K562 (cell line): Measurements from ENCODE around the gene TMEM92. TPM values are rescaled to one million over a fixed set of nuclear protein-coding genes. Genes with fewer than 3 reads are reported as not detected.

ENCODE experiments used
- ATAC-seq: fragments of 200-7000 bp; cut with Tn5 transposase; 3 replicates; pipeline ENCODE4 v1.9.1; 2020; ENCODE audit warnings: moderate library complexity
- BruUV-seq: library from RNA; stranded (reverse); fragments of 400-500 nt; replicated peaks from 2 replicates; lab custom pipeline; 2021; lab: Mats Ljungman, UMichigan
- CTCF ChIA-PET: fragments of 300-600 bp; formaldehyde crosslinking; extraction: SDS; loops from one replicate; lab custom pipeline; 2021; ENCODE audit warnings: low intra/inter-chr PET ratio; lab: Yijun Ruan, JAX
- POLR2A ChIA-PET: fragments of 300-600, 350-650 bp; sonication (Branson Sonifier 250); formaldehyde crosslinking; extraction: SDS; loops from one replicate; lab custom pipeline; 2021; ENCODE audit warnings: antibody characterized with exemption, inconsistent platforms; lab: Yijun Ruan, JAX
- DNase-seq, 4 experiments: peaks; one replicate each; pipeline versions ENCODE4 v3.0.0 to v3.0.0-alpha.2; 2011 to 2018; ENCODE audit warnings: low spot score in 3 of 4, mixed read lengths in 3 of 4; ENCODE audit errors: extremely low read depth in 1 of 4
- FAIRE-seq: peaks from 2 replicates; lab custom pipeline; 2011; peaks lifted over from hg19 to GRCh38; lab: Jason Lieb, UNC
- H2AFZ ChIP-seq: 2 replicates; pipeline ENCODE4 v1.6.0; 2011; ENCODE audit warnings: low read depth, low read length, control low read depth, inconsistent platforms
- H3K27ac ChIP-seq: fragments of 200-600 bp; 3 replicates; pipeline ENCODE4 v1.8.0; 2011; ENCODE audit warnings: low read depth, mild to moderate bottlenecking, control low read depth, inconsistent platforms, low read length, moderate library complexity, mixed read lengths; ENCODE audit errors: extremely low read depth
- H3K27me3 ChIP-seq, 2 experiments: fragments of 300-600 bp in 1 of 2; 2 replicates in 1 of 2; 3 replicates in 1 of 2; pipeline versions ENCODE4 v1.6.0 to v1.8.0; 2011; ENCODE audit warnings: inconsistent platforms in 2 of 2, low read length in 2 of 2, mild to moderate bottlenecking in 1 of 2, mixed read lengths in 1 of 2, moderate library complexity in 1 of 2; ENCODE audit not compliant: control insufficient read depth in 2 of 2, insufficient read depth in 2 of 2
- H3K36me3 ChIP-seq: fragments of 300-600 bp; 3 replicates; pipeline ENCODE4 v1.8.0; 2011; ENCODE audit warnings: mild to moderate bottlenecking, low read length, inconsistent platforms; ENCODE audit not compliant: control insufficient read depth, insufficient read depth
- H3K4me1 ChIP-seq, 2 experiments: fragments of 200-600 bp in 1 of 2; replicated peaks in 1 of 2; 2 replicates in 1 of 2; 3 replicates in 1 of 2; pipeline versions ENCODE4 v1.5.1 to v1.8.0; 2011; ENCODE audit warnings: inconsistent platforms in 2 of 2, low read length in 2 of 2, mild to moderate bottlenecking in 1 of 2, mixed read lengths in 1 of 2, moderate library complexity in 1 of 2; ENCODE audit not compliant: control insufficient read depth in 2 of 2, insufficient read depth in 2 of 2
- H3K4me2 ChIP-seq: 2 replicates; pipeline ENCODE4 v1.6.1; 2011; ENCODE audit warnings: low read length, control low read depth, inconsistent platforms, mixed read lengths; ENCODE audit not compliant: insufficient read depth
- H3K4me3 ChIP-seq: fragments of 200-600 bp; sonication (generic), shearing (Covaris generic); 2 replicates; pipeline ENCODE4 v1.5.1; 2016; ENCODE audit warnings: control low read depth, inconsistent platforms
- H3K79me2 ChIP-seq: fragments of 200-600 bp; 3 replicates; pipeline ENCODE4 v1.8.0; 2011; ENCODE audit warnings: low read length, inconsistent platforms; ENCODE audit not compliant: control insufficient read depth, insufficient read depth
- H3K9ac ChIP-seq, 2 experiments: 2 replicates each; pipeline versions ENCODE4 v1.6.0 to v1.6.1; 2011; ENCODE audit warnings: low read depth in 2 of 2, low read length in 2 of 2, control low read depth in 1 of 2, inconsistent platforms in 1 of 2, mild to moderate bottlenecking in 1 of 2, mixed read lengths in 1 of 2; ENCODE audit not compliant: insufficient read depth in 1 of 2
- H3K9me1 ChIP-seq: one replicate; pipeline ENCODE4 v1.6.0; 2011; ENCODE audit warnings: inconsistent platforms, mild to moderate bottlenecking, low read length, moderate library complexity; ENCODE audit not compliant: control insufficient read depth, insufficient read depth
- H3K9me3 ChIP-seq: replicated peaks from 2 replicates; pipeline ENCODE4 v1.5.1; 2011; ENCODE audit warnings: low read depth, low read length, inconsistent platforms; ENCODE audit not compliant: control insufficient read depth, insufficient read depth
- H4K20me1 ChIP-seq: replicated peaks from 2 replicates; pipeline ENCODE4 v1.6.1; 2011; ENCODE audit warnings: low read length, inconsistent platforms, mixed read lengths; ENCODE audit not compliant: control insufficient read depth, insufficient read depth
- ESRRA ChIP-seq: fragments of 450-650 bp; IDR thresholded peaks from 2 replicates; pipeline ENCODE4 v1.6.1; 2014; ENCODE audit warnings: low read depth, mild to moderate bottlenecking, moderate library complexity, borderline replicate concordance
- ETS2 ChIP-seq: IDR thresholded peaks from 2 replicates; pipeline ENCODE4 v1.6.1; 2016; ENCODE audit warnings: borderline replicate concordance, missing genetic modification characterization, mild to moderate bottlenecking, moderate library complexity, missing compliant biosample characterization; ENCODE audit not compliant: poor library complexity, severe bottlenecking
- GABPB2 ChIP-seq: fragments of 250-450 bp; sonication (Bioruptor Pico); conservative IDR thresholded peaks from 2 replicates; pipeline ENCODE4 v1.5.1; 2021; ENCODE audit warnings: mild to moderate bottlenecking
- KAT7 ChIP-seq: sonication (generic); formaldehyde crosslinking; IDR thresholded peaks from 2 replicates; pipeline ENCODE4 v1.8.0; 2022; ENCODE audit warnings: missing genetic modification reagents, mild to moderate bottlenecking, borderline replicate concordance
- L3MBTL2 ChIP-seq: fragments of 450-650 bp; IDR thresholded peaks from 2 replicates; pipeline ENCODE4 v1.6.1; 2016; ENCODE audit warnings: mild to moderate bottlenecking, moderate library complexity
- MBD2 ChIP-seq: sonication (generic); IDR thresholded peaks from 2 replicates; pipeline ENCODE4 v1.6.1; 2016; ENCODE audit warnings: low read depth, borderline replicate concordance
- MCM5 ChIP-seq: fragments of 450-650 bp; IDR thresholded peaks from 2 replicates; pipeline ENCODE4 v1.6.1; 2016; ENCODE audit warnings: low read depth
- POLR2B ChIP-seq: fragments of 450-650 bp; IDR thresholded peaks from 2 replicates; pipeline ENCODE4 v1.6.1; 2018; ENCODE audit warnings: low read depth; ENCODE audit not compliant: partially characterized antibody
- RAD51 ChIP-seq: fragments of 450-650 bp; IDR thresholded peaks from 2 replicates; pipeline ENCODE4 v1.7.1; 2016; ENCODE audit warnings: low read depth, mild to moderate bottlenecking, borderline replicate concordance
- SIN3A ChIP-seq, 2 experiments: fragments of 150-350 bp in 1 of 2; IDR thresholded peaks; 2 replicates each; pipeline ENCODE4 v1.6.1; 2011 to 2016; ENCODE audit warnings: borderline replicate concordance in 2 of 2, low read depth in 2 of 2, low read length in 2 of 2, mild to moderate bottlenecking in 2 of 2, moderate library complexity in 2 of 2; ENCODE audit not compliant: control insufficient read depth in 1 of 2
- TCF3 ChIP-seq: sonication (generic); formaldehyde crosslinking; IDR thresholded peaks from 2 replicates; pipeline ENCODE4 v1.4.0; 2020; ENCODE audit warnings: mild to moderate bottlenecking, missing genetic modification reagents
- XRCC3 ChIP-seq: fragments of 450-650 bp; IDR thresholded peaks from 2 replicates; pipeline ENCODE4 v1.6.1; 2017; ENCODE audit warnings: mild to moderate bottlenecking, moderate library complexity
- ZNF143 ChIP-seq: sonication (generic); formaldehyde crosslinking; IDR thresholded peaks from 2 replicates; pipeline ENCODE4 v1.9.0; 2022; ENCODE audit warnings: mild to moderate bottlenecking, missing genetic modification reagents
- WGBS: fragments of 100-300 bp; shearing (Covaris generic); methylation state at CpG from one replicate; pipeline ENCODE4 v1.1.6; 2016; ENCODE audit warnings: low coverage, mixed read lengths; ENCODE audit not compliant: insufficient coverage; ENCODE audit errors: missing lambda C conversion rate; 5-methylcytosine and 5-hydroxymethylcytosine counted together
- in situ Hi-C: fragments of 300-500 bp; cut with MboI; formaldehyde crosslinking; loops from 4 replicates; pipeline ENCODE4 v1.15.0; 2018; ENCODE audit warnings: inconsistent platforms, mixed read lengths
- intact Hi-C: fragments of 100-400 bp; cut with micrococcal nuclease; formaldehyde crosslinking; loops from 2 replicates; pipeline ENCODE4 v1.14.2; 2022
- polyA plus RNA-seq, 8 experiments: library from polyadenylated mRNA; depleted of rRNA in 4 of 8; stranded (reverse) in 5 of 8; unstranded in 3 of 8; fragments of >200 nt; fragmentation: Nextera tagmentation in 2 of 8; fragmentation: Illumina TruSeq in 1 of 8; extraction: Ambion mirVana in 2 of 8; extraction: Trizol in 1 of 8; gene quantifications; 2 replicates each; pipeline versions ENCODE4 v1.2.1 to v1.2.3, GENCODE V29; 2011 to 2014; ENCODE audit warnings: inconsistent platforms in 1 of 8, missing spikeins in 1 of 8
- total RNA-seq, 7 experiments: library from RNA; depleted of rRNA in 6 of 7; stranded (reverse); fragments of >200 nt in 6 of 7; fragmentation: Illumina TruSeq in 2 of 7; extraction: Trizol in 2 of 7; gene quantifications; 2 replicates each; pipeline versions ENCODE4 v1.2.1 to v1.2.3, GENCODE V29; 2011 to 2021; ENCODE audit warnings: low replicate concordance in 1 of 7
- TF ChIP-seq, protein P1 (sequence below): fragments of 250-450 bp; sonication (Bioruptor Pico); IDR thresholded peaks from 2 replicates; pipeline ENCODE4 v1.4.0; 2020; ENCODE audit warnings: borderline replicate concordance

The TMEM92 gene
- total and polyA plus RNA-seq, 9 of the 15 experiments (the other 6 are each of a cell fraction or from before 2014, with no cell fraction given), result 0.14 to 2.1 (median 0.40) TPM

DNA sequence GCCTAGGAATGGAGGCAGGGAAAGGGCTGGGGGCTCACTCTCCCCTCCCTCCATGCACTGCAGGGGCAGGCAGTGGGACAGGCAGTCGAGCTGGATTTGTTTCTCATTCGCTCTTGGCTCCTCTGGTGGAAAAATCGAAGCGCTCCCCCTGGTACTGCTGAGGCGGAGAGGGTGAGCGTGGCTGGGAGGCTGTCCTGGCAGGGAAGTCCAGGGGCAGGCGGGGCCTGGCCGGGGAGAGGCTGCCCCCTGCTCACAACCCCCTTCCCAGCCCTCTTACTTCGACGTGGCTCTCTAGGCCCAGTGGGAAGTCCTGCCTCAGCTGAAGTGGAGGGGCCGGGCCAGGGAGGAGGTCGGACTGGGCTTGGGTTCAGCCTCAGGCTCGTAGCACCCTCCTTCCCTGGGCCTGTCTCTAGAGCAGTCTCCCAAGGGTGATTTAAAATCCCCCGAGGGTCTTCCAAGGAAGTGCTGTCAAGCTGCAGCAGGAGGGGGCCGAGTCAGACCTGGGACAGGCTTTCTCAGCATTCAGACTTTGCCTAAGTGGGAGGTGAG lies 16.5 kb upstream of the TMEM92 start:
- Histone ChIP-seq H3K4me2 (no peak overlapping the region), H3K4me1 (peaks cover 8 to 24% of the 10 kb centered on the region in 2 experiments; a peak in 4 of 5 replicates), H3K27ac (no peak overlapping the region), H3K79me2 (no peaks in the 10 kb centered on the region), H3K36me3 (no peaks in the 10 kb centered on the region), H3K9me3 (no peaks in the 10 kb centered on the region), H4K20me1 (0 out of 2 replicates have a peak, but pooled peaks cover 4% of the 10 kb centered on the region), H3K9ac (peak overlapping the region in 1 of 2 experiments; percentile 50; a peak in 2 of 4 replicates), H3K4me3 (no peak overlapping the region), H2AFZ (peak overlapping the region; percentile 55; the same call in 1 of the 2 replicates), H3K9me1 (no peaks in the 10 kb centered on the region), H3K27me3 (peaks cover 6 to 27% of the 10 kb centered on the region in 2 experiments; a peak in 4 of 5 replicates)
- in situ Hi-C loops (no loop called here), intact Hi-C loops (no loop called here)
- ChIA-PET POLR2A (interaction anchor here (1.3 kb wide), 1 partner anchor 11 kb away, joined by 6 read pairs; no protein-coding TSS in a partner anchor), CTCF (no interaction called here)
- FAIRE-seq, result no peak
- 44% methylated on average over 12 of the region's 15 CpGs for WGBS
- ATAC-seq, result no peak
- BruUV-seq, result no TSS peak
- peak in 2 of 4 experiments; percentile 7 to 12 for DNase-seq
- no peak for TF ChIP-seq MBD2
- no peak for TF ChIP-seq ZNF143 (CRISPR knock-in tag)
- TF ChIP-seq XRCC3, result no peak
- no peak for TF ChIP-seq SIN3A (IDR thresholded peaks at IDR 0.05; ENCODE audit: borderline replicate concordance in 2 of 2, control insufficient read depth in 1 of 2, low read depth in 2 of 2, low read length in 2 of 2)
- TF ChIP-seq L3MBTL2, result no peak
- TF ChIP-seq MCM5, result no peak
- no peak for TF ChIP-seq KAT7
- no peak for TF ChIP-seq ETS2 (tag)
- TF ChIP-seq TCF3 (CRISPR knock-in tag), result no peak
- no peak for TF ChIP-seq RAD51
- no peak for TF ChIP-seq GABPB2 (CRISPR knock-in tag)
- TF ChIP-seq, protein P1, sequence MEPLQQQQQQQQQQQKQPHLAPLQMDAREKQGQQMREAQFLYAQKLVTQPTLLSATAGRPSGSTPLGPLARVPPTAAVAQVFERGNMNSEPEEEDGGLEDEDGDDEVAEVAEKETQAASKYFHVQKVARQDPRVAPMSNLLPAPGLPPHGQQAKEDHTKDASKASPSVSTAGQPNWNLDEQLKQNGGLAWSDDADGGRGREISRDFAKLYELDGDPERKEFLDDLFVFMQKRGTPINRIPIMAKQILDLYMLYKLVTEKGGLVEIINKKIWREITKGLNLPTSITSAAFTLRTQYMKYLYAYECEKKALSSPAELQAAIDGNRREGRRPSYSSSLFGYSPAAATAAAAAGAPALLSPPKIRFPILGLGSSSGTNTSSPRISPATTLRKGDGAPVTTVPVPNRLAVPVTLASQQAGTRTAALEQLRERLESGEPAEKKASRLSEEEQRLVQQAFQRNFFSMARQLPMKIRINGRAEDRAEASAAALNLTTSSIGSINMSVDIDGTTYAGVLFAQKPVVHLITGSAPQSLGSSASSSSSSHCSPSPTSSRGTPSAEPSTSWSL (CRISPR knock-in tag), result no peak
- TF ChIP-seq ESRRA, result no peak
- TF ChIP-seq POLR2B, result no peak
